Activated T-cell treated with anti-CD3 and anti-CD28 coated beads for 24 hours (primary cell): ENCODE measurements around the gene RHOT1.
"Not testable (repeated sequence)": the region's sequence is repeated elsewhere in the genome, so short reads cannot be mapped to it uniquely, and the experiment has no call there.

Experiments used
- DNase-seq: peaks from one replicate; pipeline ENCODE4 v3.0.0-alpha.2; 2020; ENCODE audit warnings: low read depth

The RHOT1 gene

GRCh38 chr17:32227910-32228309, 85.6 kb downstream of the RHOT1 start:
- no peak for DNase-seq

DNA sequence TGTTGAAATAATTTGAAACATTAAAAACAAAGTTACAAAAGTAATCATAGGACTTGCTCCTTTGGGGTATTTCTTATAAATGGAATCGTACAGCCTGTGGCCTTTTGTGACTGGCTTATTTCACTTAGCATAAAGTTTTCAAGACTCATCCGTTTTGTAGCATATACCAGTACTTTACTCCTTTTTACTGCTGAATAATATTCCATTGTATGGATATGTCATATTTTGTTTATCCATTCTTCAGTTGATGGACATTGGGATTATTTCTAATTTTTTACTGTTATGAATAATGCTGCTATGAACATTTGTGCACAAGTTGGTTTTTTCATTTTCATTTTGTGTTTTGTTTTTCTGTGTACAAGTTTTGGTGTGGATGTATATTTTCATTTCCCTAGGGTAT, 93.3 kb downstream of the RHOT1 start:
- no peak for DNase-seq

- DNase-seq, result no peak
These were observed 97.2 kb downstream of the RHOT1 start for GRCh38 chr17:32239456-32239855.

DNA sequence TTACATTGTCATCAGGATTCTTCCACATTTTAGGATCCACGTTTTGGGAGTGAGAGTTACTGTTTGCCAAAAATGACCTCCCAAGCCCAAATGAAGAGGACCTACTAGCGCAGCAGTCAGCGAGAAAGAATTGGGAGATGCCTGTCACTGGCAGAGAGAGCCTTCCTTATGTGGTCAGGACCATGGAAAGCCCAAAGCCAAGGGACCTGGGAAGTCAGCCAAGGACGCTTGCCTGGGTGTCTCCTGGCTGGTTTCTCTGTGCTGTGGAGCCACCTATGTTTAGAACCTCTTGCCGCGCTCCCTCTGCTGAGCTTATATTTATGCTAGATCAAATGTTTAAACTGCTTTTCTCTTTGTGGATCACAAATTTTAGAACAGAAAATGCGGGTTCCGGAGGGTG, 98.4 kb downstream of the RHOT1 start:
- DNase-seq, result no peak

- DNase-seq, result no peak
These were observed 99.3 kb downstream of the RHOT1 start for GRCh38 chr17:32241640-32242039.

DNA sequence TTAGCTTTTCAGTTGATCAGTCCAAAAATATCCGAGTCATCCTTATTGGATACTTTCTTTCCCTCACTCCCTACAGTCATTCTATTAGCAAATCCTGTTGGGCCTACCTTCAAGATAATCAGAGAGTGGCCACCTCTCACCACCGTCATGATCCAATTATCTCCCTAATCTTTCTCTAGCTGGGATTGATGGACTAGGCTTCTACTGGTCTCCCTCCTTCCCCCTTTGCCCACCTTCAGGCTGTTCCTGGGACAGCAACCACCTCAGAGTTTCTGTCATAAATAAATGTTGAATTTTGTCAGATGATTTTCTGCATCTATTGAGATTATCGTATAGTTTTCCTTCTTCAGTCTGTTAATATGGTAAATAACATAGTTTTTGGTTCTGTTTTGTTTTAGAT, 107.2 kb downstream of the RHOT1 start:
- no peak for DNase-seq

GRCh38 chr17:32253117-32253611, 110.9 kb downstream of the RHOT1 start:
- DNase-seq, result peak; percentile 59

DNA sequence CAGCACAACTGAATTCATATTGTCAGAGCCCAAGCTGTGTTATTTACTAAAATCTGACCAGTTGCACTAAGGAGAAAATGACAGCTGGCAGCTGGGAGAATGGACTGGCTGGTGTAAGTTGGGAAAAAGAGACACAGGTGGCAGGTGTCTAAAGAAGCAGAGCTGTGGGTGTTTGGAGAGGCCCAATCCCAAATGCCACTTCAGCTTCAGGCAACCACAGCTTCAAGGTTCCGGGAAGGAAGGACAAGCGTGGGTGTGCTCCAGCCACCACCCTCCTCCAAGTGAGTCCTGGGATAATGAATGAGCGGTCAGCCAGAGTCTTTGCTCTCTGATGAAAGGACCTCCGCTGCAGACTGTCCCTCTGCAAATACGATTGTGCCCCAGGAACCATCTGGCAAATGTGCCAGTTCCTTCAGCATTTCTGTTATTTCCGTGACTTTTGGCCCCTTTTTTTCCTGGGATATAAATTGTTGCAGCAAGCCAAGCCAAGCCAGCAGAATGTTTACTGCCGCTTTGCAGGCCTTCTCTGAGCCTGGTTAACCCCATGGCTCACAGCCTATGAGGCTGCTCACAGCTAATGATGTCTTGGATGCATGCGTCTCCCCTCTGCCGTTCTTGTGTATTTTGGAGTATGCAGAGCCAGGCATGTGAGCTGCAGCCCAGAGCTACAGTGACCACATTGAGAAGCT, 113.9 kb downstream of the RHOT1 start:
- DNase-seq, result no peak

DNA sequence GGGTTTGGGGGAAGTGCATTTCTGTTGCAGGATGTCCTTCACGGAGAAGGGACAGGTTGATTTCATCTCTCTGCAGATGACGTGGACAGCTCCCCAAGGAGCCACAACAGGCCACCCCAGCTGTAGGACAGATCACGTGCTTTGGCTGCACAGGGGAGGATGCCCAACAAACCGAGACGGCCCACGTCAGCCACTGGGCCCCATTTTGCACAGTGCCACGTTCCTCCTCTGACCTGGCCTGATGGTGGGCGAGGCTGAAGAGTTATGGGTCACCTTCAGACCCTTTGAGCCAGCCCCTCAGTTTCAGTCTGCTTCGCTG, 114.4 kb downstream of the RHOT1 start:
- DNase-seq, result no peak

- no peak for DNase-seq
These were observed 116.3 kb downstream of the RHOT1 start for GRCh38 chr17:32258383-32259140.

DNA sequence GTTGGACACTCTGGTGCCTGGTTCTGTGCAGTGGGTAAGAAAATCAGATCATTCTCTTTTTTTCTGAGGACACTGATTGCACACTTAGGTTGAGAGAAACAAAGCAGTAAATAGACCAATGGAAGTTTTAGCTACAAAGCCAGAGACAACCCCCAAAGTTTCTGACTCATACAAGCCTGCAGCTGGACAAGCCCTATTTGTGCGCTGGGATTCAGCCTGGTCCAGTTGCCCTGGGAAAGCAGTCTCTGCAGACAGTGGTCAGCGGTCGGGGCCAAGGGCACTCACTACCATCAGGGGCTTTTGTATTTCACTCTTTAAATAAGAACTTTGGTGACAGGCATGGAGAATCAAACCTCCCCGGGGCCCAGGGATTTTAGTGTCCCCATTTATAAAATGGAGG, 117.3 kb downstream of the RHOT1 start:
- DNase-seq, result no peak

- no peak for DNase-seq
These were observed 119.1 kb downstream of the RHOT1 start for GRCh38 chr17:32261417-32261736.

DNA sequence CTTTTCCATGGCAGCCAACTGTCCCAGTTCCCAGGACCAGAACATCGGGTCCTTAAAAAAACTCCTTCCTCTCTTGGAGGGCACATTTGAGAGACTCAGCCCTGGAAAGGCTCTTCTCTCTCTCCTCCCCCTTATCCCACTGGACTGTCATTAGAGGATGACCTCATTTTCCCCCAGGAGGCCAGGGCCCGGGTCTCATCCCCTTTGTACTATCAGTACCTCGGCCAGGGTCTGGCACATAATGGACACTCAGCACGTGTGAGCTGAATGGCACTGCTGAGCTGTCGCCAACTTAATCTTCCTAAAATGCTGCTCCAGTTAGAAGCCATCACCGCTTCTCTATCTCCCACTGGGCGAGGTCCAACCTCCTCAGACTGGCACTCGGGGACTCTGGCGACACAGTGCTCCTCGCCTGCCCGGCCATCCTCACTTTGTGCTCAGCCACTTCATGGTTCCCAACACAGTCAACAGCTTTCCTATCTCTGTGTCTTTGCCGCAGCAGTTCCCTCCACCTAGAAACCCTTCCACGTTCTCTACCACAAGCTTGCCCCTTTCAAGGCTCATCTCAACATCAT, 119.7 kb downstream of the RHOT1 start:
- DNase-seq, result no peak

GRCh38 chr17:32263515-32263914, 121.2 kb downstream of the RHOT1 start:
- DNase-seq, result not testable (repeated sequence)

DNA sequence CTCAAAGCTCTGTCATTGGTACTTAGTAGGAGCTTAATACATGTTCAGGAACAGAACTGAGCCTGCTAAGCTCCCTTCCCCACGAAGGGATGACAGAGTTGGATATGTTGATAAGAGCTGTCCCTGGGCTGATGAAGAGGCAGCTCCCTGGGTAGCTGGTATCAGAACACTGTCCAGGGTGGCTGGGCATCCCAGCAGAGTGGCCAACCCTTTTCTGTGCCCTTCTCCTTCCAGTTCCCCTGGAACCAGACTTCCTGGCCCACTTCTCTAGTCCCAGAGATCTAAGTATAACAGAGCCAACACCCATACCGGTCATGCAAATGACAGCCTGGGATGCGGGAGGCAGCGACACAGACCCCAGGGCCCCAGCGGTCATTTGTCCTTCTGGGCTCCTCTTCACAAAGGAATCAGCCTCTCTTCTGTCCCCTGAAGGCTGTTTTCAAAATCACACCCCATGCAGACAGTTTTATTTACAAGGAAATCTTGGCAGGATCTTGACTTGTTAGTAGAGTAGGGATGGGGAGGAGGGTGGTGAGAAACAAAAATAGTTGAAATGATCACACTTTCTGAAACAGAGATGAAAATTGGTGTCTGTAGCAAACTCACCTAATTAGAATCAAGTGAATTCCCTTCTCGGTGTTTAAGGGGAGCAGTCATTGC, 122.0 kb downstream of the RHOT1 start:
- no peak for DNase-seq

DNA sequence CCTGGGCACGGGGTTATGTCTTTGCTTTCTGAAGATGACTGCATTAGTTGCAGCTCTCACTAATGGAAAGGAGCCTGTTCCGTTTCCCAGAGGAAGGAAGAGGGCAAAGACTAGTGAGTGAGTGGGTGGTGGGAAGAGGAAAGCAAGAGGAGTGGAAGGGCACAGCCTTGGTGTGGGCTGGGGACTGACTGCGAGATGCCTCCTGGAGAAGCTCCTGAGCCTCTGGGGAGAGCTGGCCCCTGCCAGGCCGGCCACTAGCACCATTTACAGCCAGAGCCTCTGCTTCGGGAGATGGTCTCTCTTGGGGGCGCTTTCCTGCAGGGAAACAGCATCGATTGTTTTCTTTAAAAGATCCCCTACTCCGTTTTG, 122.5 kb downstream of the RHOT1 start:
- no peak for DNase-seq

DNA sequence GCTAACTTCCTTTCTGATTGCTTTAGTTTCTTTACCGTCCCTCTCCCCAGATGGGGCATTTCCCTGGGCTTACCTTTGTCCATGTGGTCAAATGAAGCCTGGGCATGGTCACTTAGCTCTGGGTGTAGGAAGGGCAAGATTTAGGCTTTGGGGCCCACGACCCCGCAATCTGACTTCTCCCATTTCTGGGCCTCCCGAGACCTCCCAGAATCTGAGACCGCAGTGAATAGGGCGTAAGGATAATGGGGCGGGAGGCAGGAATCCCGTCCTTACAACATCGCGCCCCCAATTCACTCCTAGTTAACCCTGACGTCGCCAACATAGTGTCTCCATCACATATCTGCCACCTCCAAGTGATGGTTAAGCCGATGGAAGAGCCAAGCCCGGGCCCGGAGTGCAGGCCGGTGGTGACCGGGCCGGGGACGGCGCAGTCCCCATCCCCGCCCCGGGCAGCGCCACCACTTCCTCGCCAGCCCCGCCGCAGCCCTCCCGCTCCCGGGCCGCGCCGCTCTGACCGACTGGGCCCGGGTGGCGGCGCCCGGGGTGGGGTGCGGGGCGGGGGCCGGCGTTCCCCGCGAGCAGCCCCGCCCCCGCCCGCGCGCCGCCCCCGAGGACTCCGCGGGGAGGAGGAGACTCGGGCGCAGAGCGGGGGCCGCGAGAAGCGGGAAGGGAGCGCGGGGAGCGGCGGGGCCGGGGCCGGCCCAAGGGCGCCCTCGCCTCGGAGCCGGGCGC, 123.1 kb downstream of the RHOT1 start, which contains the start of gene RHBDL3:
TSS of gene RHBDL3 (plus strand) at position 641 of the 732 bp plus-strand sequence. CDS start 358 bp downstream, outside the sequence.
- DNase-seq, result no peak

- no peak for DNase-seq
These were observed 123.7 kb downstream of the RHOT1 start for GRCh38 chr17:32266051-32266388.

- no peak for DNase-seq
These were observed 124.3 kb downstream of the RHOT1 start for GRCh38 chr17:32266389-32267301.

GRCh38 chr17:32267690-32268205, 125.4 kb downstream of the RHOT1 start:
- no peak for DNase-seq

- no peak for DNase-seq
These were observed 126.5 kb downstream of the RHOT1 start for GRCh38 chr17:32268734-32269288.
